ENCODE results near the gene NUMB. TPM values are rescaled to one million over a fixed set of nuclear protein-coding genes. Genes with fewer than 3 reads are reported as not detected.

The NUMB gene
- polyA plus RNA-seq, 1 donor from 2014 or later, result 11.5 TPM

DNA sequence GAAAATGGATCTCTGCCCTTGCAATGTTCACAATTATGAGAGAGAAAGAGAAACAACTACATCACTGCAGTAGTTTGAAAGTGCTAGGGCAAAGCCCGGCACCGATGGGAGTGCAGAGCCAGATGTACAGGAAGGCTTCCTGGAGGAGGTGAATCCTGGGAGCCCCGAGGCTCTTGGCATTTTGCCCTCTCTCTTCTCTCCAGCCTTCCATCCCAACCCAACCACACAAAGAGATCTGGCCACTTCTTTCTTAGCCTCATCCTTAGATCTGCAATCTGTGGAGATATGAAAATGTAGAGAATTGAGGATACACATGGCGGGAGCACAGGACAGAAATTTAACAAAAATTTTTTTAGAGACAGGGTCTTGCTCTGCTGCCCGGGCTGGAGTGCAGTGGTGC lies 224.3 kb downstream of the NUMB start:
- Histone ChIP-seq H3K4me3 (ENCODE audit: low read length) (no peak overlapping the region), H3F3A (ENCODE audit: insufficient read depth, low read length, poor library complexity, severe bottlenecking) (no peaks in the 10 kb centered on the region), H4K20me1 (ENCODE audit: insufficient read depth) (no peaks in the 10 kb centered on the region), H3K27ac (ENCODE audit: low read length) (no peak overlapping the region), H3K4me2 (ENCODE audit: low read length) (no peak overlapping the region), H3K27me3 (ENCODE audit: insufficient read depth, low read depth, low read length) (peaks cover 31% of the 10 kb centered on the region), H3K9ac (ENCODE audit: low read length) (no peak overlapping the region), H3K36me3 (ENCODE audit: insufficient read depth, low read length) (peaks cover 1% of the 10 kb centered on the region), H3K79me2 (replicated peaks; ENCODE audit: insufficient read depth, low read length) (no peaks in the 10 kb centered on the region), H2AFZ (ENCODE audit: low read depth, low read length) (no peak overlapping the region), H3K9me3 (ENCODE audit: low read length) (no peaks in the 10 kb centered on the region), H3K9me2 (ENCODE audit: insufficient read depth, low read length) (no peaks in the 10 kb centered on the region)
- TF ChIP-seq POLR2AphosphoS5 (IDR thresholded peaks at IDR 0.05), result no peak
- TF ChIP-seq RAD21 (conservative IDR thresholded peaks at IDR 0.05), result no peak
- TF ChIP-seq MXI1 (conservative IDR thresholded peaks at IDR 0.05; ENCODE audit: poor library complexity, severe bottlenecking), result no peak
- TF ChIP-seq TAF1 (IDR thresholded peaks at IDR 0.05; ENCODE audit: low read depth), result no peak
- TF ChIP-seq, protein P1, sequence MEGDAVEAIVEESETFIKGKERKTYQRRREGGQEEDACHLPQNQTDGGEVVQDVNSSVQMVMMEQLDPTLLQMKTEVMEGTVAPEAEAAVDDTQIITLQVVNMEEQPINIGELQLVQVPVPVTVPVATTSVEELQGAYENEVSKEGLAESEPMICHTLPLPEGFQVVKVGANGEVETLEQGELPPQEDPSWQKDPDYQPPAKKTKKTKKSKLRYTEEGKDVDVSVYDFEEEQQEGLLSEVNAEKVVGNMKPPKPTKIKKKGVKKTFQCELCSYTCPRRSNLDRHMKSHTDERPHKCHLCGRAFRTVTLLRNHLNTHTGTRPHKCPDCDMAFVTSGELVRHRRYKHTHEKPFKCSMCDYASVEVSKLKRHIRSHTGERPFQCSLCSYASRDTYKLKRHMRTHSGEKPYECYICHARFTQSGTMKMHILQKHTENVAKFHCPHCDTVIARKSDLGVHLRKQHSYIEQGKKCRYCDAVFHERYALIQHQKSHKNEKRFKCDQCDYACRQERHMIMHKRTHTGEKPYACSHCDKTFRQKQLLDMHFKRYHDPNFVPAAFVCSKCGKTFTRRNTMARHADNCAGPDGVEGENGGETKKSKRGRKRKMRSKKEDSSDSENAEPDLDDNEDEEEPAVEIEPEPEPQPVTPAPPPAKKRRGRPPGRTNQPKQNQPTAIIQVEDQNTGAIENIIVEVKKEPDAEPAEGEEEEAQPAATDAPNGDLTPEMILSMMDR (IDR thresholded peaks at IDR 0.05; ENCODE audit: poor library complexity, severe bottlenecking), result no peak
- TF ChIP-seq, protein P2, sequence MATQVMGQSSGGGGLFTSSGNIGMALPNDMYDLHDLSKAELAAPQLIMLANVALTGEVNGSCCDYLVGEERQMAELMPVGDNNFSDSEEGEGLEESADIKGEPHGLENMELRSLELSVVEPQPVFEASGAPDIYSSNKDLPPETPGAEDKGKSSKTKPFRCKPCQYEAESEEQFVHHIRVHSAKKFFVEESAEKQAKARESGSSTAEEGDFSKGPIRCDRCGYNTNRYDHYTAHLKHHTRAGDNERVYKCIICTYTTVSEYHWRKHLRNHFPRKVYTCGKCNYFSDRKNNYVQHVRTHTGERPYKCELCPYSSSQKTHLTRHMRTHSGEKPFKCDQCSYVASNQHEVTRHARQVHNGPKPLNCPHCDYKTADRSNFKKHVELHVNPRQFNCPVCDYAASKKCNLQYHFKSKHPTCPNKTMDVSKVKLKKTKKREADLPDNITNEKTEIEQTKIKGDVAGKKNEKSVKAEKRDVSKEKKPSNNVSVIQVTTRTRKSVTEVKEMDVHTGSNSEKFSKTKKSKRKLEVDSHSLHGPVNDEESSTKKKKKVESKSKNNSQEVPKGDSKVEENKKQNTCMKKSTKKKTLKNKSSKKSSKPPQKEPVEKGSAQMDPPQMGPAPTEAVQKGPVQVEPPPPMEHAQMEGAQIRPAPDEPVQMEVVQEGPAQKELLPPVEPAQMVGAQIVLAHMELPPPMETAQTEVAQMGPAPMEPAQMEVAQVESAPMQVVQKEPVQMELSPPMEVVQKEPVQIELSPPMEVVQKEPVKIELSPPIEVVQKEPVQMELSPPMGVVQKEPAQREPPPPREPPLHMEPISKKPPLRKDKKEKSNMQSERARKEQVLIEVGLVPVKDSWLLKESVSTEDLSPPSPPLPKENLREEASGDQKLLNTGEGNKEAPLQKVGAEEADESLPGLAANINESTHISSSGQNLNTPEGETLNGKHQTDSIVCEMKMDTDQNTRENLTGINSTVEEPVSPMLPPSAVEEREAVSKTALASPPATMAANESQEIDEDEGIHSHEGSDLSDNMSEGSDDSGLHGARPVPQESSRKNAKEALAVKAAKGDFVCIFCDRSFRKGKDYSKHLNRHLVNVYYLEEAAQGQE (IDR thresholded peaks at IDR 0.05; ENCODE audit: borderline replicate concordance), result no peak
- TF ChIP-seq EP300 (conservative IDR thresholded peaks at IDR 0.05; ENCODE audit: poor library complexity, severe bottlenecking), result no peak
- TF ChIP-seq EZH2 (IDR thresholded peaks at IDR 0.05; ENCODE audit: borderline replicate concordance, insufficient read depth, low read length, poor library complexity, severe bottlenecking), result no peak
- TF ChIP-seq SMC3 (conservative IDR thresholded peaks at IDR 0.05; ENCODE audit: poor library complexity), result no peak

DNA sequence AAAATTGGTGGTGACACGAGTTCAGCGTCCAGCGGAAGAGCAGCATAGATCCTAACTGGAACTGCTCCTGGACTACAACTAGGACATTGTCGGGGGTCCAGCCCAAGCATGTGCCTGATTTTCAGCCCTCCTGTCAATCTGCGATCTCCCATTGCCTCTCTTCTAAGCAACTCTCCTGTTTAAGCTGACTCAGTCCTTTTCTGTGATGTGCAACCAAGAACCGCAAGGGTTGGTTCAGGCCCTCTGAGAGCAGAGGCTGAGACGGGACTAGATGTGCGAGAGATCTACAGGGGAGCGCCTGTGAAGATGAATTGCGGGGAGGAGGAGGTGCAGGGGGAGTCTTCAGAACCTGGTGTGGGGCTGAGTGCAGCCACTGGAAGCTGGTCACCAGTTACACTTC lies 224.8 kb downstream of the NUMB start:
- Histone ChIP-seq H3K27ac (ENCODE audit: low read length) (no peak overlapping the region), H3F3A (ENCODE audit: insufficient read depth, low read length, poor library complexity, severe bottlenecking) (no peaks in the 10 kb centered on the region), H3K9ac (ENCODE audit: low read length) (no peak overlapping the region), H3K9me3 (ENCODE audit: low read length) (no peaks in the 10 kb centered on the region), H3K36me3 (ENCODE audit: insufficient read depth, low read length) (peaks cover 5% of the 10 kb centered on the region), H4K20me1 (ENCODE audit: insufficient read depth) (no peaks in the 10 kb centered on the region), H3K4me2 (ENCODE audit: low read length) (no peak overlapping the region), H2AFZ (ENCODE audit: low read depth, low read length) (no peak overlapping the region), H3K79me2 (replicated peaks; ENCODE audit: insufficient read depth, low read length) (no peaks in the 10 kb centered on the region), H3K4me3 (ENCODE audit: low read length) (no peak overlapping the region), H3K9me2 (ENCODE audit: insufficient read depth, low read length) (no peaks in the 10 kb centered on the region), H3K27me3 (ENCODE audit: insufficient read depth, low read depth, low read length) (peaks cover 26% of the 10 kb centered on the region)
- no peak for TF ChIP-seq EZH2 (IDR thresholded peaks at IDR 0.05; ENCODE audit: borderline replicate concordance, insufficient read depth, low read length, poor library complexity, severe bottlenecking)
- no peak for TF ChIP-seq TAF1 (IDR thresholded peaks at IDR 0.05; ENCODE audit: low read depth)
- TF ChIP-seq MXI1 (conservative IDR thresholded peaks at IDR 0.05; ENCODE audit: poor library complexity, severe bottlenecking), result no peak
- TF ChIP-seq POLR2AphosphoS5 (IDR thresholded peaks at IDR 0.05), result no peak
- TF ChIP-seq SMC3 (conservative IDR thresholded peaks at IDR 0.05; ENCODE audit: poor library complexity), result no peak
- TF ChIP-seq, protein P1 (IDR thresholded peaks at IDR 0.05; ENCODE audit: poor library complexity, severe bottlenecking), result no peak
- TF ChIP-seq EP300 (conservative IDR thresholded peaks at IDR 0.05; ENCODE audit: poor library complexity, severe bottlenecking), result no peak
- TF ChIP-seq, protein P2 (IDR thresholded peaks at IDR 0.05; ENCODE audit: borderline replicate concordance), result no peak
- no peak for TF ChIP-seq RAD21 (conservative IDR thresholded peaks at IDR 0.05)
